Sciatic nerve (tissue), 2 donors: ENCODE data around the gene SMAP2. TPM values are rescaled to one million over a fixed set of nuclear protein-coding genes. Genes with fewer than 3 reads are reported as not detected.

ENCODE experiments used
- ATAC-seq: fragments of 200-7000 bp; cut with Tn5 transposase; one replicate; pipeline ENCODE4 v1.9.1; 2020; ENCODE audit warnings: mild to moderate bottlenecking, moderate library complexity
- DNase-seq: peaks from one replicate; pipeline ENCODE4 v3.0.0-alpha.2; 2020; ENCODE audit warnings: low spot score
- intact Hi-C: fragments of 100-400 bp; cut with DNase I; formaldehyde crosslinking; loops from one replicate; pipeline ENCODE4 v1.14.2; 2022
- total RNA-seq: library from RNA; stranded (reverse); fragmentation: NEBNext Ultra II Directional; extraction: Animal tissue kit (Norgen Biotek cat#: 25700); gene quantifications from one replicate; pipeline ENCODE4 v1.2.1, GENCODE V29; 2021
- donor health status: DM: no; HTN: no; CAD: no.
- donor health status: DM: no; HTN: no; CAD: no.

Gene SMAP2
- total RNA-seq, 1 donor from 2014 or later = 24.0 TPM

DNA sequence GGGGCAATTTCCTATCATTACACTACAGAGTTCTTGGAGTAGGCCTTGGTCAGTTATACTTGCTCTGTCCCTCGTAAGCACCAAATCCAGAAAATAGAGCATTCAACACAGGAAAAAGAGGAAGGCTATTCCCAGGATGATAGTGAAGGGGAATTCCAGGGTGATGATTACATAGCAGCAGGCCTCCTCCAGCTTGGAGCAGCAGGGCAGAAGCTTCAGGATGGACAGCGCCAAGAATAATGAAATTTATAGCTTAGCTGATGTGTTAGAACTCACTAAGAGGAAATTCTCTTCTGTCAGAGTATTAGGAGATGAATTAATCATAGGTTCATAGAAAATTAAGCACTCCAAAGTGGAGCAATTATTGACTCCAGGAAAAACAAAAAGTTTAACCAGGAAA, 10.8 kb upstream of the SMAP2 start:
- intact Hi-C loops = no loop called here
- ATAC-seq = no peak
- DNase-seq = no peak

DNA sequence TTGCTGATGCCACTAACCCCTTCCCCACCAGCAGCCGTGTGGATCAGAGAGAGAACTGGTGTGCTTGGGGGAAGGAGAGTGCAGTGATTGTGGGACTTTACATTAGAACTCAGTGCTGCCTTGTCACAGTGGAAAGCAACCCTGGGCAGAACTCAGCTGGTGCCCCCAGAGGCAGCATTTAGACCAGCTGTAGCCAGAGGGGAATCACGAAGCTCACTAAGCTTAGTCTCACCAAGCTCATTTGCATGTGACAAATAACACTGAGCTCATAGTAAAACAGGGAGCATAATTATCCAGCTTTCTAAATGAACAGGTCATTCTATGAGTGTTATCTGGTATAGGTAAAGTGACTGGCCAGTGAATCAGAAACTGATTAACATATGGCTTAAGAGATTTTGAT, 9.8 kb upstream of the SMAP2 start:
- ATAC-seq = no peak
- DNase-seq = no peak
- intact Hi-C loops = no loop called here

DNA sequence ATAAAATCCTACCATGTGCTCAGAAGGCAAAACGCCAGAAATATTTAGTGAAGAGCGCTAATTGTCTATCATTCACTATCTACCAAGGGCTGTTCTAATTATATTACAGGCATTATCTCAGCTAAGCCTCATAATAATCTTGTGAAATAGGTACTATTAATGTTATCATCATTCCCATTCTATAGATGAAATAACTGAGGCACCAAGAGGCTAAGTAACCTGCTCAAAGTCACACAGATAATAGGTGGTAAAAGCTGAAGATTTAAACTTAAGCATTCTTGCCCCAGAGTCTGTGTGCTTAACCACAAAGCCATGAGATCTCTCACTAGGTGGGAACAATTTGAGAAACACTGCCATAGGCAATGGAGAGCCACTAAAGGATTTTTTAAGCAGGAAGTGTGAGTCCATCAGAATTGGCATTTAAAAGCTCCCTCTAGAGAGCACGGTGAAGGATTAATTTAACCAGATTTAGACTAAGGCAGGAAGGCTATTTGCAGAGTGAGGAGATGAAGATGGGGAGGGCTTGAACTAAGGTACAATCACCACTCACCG, 1.7 kb upstream of the SMAP2 start:
- no peak for ATAC-seq
- intact Hi-C loops = no loop called here
- DNase-seq = no peak

DNA sequence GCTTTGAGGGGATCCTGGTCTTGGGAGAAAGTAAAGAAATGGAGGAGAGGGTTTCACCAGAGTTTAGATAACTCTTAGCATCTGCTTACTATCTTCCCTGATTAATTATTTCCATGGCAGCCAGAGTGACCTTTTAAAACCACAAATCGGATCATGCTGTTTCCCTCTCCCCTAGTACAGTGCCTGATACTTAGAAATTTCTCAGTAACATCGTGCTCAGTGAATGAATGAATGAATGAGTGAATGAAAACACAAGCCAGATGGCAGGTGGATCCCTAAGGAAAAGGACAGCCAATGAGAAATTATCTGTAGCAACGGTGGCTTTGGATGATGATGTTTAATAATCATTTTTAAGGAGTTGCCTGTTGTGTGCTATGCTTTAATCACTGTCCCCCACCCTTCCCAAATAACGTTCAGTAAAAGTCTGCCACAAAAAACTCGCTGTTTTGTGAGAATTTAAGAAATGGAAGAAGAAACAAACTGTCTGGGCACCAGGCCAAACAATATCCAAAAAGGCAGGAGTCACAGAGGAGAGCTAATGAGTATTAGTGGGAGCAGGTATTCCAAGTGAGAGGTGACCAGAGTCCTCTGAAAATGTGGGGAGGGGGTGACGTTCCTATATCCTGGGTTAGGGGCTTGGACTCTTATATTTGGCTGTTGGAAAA, 737 bp upstream of the SMAP2 start:
- DNase-seq = no peak
- intact Hi-C loops = no loop called here

DNA sequence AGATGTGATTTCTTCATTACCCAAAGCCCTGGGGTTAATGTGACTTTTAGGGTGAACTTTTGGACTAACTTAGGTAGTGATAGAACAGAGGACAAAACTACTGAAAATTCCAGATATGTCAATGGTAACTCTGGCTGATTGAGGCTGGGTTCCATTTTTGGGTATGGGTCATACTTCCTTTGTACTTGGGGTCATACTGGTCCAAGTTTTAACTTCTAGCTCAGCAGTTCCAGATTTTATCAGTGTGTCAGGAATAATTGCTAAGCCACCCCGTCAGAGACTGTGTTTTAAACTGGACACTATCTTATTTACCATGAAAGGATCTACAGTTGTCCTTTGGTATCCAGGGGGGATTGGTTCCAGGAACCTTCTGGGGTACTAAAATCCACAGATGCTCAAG, 4.0 kb downstream of the SMAP2 start:
- DNase-seq = no peak
- intact Hi-C loops = no loop called here
- ATAC-seq = no peak

More for the DNA sequence above, 737 bp upstream of the SMAP2 start:
- no peak for ATAC-seq

DNA sequence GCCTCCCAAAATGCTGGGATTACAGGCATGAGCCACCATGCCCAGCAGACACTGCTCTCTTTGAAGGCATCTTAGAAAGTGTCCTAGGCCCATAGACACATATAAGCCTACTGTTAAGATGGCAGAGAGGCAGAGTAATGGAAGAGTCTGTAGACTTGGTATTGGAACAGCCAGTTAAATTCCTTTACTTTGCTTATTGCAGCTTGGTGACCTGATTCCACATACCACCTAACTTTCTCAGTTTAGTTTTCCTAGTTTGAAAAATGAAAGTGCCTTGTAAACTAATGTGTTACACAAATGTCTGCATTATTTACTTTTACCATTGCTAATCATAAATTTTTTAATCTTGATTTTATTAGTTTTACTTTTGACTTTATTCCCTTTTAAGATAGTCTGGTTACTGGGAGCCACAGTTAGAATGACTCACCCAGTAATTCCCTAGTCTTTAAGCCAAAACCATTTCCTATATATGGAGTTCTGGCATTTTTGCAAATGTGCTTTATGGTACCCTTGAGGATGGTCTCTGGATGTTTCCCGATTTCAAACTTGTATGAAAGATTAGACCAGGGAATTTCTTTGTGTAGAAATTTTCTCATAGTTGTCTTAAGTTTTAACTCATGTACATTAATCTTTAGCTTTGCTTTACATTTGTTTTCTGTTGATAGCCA, 6.4 kb downstream of the SMAP2 start:
- intact Hi-C loops = no loop called here
- DNase-seq = no peak
- ATAC-seq = peak; percentile 50

DNA sequence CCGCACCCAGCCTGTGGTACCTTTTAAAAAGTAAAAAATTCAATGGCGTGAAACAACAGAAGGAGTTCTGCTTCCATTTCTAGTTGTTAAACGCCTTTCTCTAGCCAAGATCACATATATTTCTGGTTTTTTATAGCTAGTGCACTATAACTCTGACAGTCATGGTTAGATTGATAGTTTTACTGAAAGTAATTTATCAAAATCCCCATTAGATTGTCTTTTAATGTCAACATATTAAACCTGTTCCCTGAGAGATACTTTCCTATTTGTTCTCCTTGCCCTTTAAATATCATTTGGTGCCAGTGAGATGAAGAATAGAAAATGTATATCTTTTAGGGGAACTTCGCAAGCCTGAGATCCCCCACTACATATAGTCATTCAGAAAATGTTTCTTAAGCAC, 7.3 kb downstream of the SMAP2 start:
- no peak for DNase-seq
- ATAC-seq = no peak
- intact Hi-C loops = no loop called here

DNA sequence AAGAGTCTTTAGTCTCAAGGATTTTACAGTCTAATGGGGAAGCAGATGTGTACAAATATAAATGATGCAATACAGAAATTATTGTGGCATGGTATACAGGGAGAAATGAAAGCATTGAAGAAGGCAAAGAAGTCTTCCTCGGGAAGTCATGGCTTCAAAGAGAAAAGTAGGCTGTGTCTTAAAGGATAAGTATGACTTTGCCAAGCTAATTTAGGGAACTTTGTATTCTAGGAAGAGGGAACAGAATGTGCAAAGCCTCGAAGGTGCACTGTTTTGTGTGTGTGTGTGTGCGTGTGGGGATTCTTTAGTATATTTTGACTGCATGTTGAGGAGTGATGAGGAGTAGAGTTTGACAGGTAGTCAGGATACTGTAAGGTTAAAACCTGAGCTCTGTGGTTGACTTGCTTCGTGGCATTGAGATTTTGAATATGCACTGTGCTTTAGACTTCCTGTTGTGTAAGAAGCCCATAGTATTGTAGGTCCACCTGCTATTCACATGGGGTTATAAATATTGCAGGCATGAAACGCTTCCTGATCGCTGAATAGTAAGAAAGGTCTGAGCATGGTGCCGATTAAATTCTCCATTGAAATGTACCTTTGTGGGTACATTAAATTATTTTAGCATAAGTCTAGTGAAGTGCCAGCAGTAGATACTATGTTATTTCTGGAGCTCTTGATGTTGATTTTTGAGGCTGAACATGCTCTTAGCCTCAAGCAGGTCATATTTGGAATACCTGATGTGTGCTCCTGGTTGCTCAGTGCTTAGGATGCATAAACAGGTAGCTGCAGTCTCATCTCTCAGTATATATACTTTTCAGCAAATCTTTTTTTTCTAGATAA, 8.0 kb downstream of the SMAP2 start:
- ATAC-seq = no peak
- intact Hi-C loops = no loop called here
- no peak for DNase-seq

DNA sequence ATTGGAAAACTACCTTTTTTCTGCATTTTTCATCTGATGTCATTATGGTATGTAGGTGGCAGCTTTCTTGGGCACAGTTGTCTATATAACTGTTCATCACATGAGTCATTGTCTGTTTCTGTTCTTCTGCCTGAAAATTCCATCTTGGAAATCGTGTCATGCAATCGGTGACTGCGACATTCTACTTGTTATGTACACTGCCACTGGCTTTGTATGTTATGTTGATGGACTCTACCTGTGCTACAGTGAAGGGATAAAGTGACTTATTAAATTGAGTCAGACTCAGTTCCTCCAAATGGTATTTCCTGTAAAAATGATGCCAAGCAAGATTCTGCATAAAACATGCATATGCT, 8.6 kb downstream of the SMAP2 start:
- DNase-seq (no peak), ATAC-seq (no peak)
- intact Hi-C loops = no loop called here

DNA sequence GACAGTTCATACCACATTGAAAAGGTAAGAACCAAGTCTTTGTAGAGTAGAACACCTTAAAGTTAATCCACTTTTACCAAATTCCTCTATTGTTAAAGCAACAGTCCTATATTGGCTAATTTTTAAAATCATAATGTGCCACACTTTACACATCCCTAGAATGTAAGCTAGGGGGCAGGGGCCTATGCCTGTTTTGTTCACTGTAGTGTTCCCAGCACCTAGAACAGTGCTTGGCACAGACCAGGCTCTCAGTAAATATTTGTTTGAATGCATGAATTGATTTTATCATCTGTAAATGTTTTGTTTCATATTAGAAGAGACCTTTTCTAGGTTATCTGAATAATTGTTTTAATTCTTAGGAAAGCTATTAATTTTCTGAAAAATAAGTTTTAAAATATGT, 9.1 kb downstream of the SMAP2 start:
- DNase-seq (no peak), ATAC-seq (no peak)
- intact Hi-C loops = no loop called here

DNA sequence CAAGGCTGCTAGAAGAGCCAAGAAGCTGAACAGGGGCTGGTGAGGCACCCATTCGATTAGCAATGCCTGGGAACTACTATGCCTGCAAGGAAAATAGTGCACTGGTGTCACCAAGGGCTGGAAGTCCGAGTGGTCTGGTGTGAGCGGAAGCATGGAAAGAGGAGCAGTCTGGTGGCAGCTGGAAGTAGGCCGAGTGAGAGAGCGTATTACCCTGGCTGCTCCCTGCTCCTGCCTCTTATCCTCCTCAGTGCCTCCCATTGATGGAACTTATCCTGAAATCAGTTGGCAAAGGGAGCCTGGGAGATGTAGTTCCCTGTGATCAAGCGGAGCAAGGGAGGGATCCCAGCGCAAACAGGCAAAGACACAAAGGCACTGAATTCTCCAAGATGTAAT, 9.6 kb downstream of the SMAP2 start:
- no peak for DNase-seq
- no peak for ATAC-seq
- intact Hi-C loops = no loop called here

DNA sequence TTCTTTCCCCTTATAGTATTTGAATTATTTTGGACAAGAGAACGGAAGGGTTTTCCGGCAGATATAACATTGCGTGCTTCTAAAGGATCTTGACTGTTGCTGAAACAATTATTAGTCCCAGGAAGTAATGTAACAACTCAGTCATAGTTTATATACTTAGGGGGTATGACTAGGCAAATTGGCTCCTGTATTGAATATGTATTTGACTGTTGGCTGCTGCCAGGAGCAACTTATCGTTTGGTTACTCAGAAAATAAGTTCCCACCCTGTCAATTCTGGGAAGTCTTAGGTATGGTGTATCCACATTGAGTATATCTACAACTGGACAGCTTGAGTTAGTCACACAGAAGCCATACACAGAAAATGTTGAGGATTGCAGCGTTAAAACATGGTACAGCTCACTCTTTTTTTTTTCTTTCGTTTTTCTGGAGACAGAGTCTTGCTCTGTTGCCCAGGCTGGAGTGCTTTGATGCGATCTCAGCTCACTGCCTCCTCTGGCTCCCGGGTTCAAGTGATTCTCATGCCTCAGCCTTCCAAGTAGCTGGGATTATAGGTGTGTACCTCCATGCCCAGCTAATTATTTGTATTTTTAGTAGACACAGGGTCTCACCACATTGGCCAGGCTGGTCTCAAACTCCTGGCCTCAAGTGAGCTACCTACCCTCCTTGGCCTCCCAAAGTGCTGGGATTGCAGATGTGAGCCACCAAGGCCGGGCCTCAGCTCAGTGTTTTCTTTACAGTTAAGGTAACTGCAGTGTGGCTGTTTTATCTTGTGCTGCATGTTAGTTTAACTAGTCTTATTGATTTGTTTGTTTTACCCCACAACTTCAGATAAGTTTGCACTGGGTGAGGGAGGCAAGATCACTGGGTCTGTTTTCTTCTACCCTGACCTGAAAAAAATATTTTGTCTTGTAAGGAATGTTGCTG, 10.2 kb downstream of the SMAP2 start:
- intact Hi-C loops = no loop called here
- ATAC-seq (no peak), DNase-seq (no peak)

DNA sequence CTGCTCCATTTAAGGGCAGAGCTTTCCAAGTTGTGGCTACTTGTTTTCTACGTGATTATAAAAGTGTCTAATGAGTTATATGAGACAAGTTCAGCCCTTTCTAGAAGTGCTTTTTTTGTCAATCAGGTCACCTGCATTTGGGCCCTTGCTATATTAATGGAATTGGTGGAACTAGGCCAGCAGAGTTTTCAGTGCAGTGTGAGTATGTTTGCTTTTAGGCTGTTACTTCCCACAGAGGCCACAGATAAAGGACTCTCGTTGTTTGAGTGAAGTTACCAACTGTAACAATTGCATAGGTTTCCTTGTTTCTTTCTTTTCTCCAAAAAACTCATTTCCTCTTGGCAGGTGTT, 10.9 kb downstream of the SMAP2 start:
- ATAC-seq = no peak
- DNase-seq = no peak
- intact Hi-C loops = no loop called here

DNA sequence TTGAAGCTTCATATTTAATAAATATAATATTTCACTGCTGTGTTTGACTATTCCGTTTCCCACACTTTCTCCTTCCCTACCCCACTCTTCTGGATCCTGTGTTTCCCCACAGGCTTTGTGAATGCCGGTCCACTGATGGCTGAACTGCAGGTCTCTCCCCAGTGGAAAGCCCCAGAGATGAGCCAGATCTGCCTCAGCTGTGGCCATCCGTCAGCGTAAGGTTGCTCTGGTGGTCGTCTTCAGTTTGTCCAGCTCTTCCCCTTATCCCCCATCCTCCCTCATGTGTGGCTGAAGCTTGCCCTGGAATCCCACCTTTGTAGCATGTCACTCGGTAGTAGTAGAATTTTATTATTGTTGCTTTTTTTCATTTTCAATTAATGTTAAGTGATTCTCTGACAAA, 11.4 kb downstream of the SMAP2 start:
- intact Hi-C loops = no loop called here
- ATAC-seq (no peak), DNase-seq (no peak)

DNA sequence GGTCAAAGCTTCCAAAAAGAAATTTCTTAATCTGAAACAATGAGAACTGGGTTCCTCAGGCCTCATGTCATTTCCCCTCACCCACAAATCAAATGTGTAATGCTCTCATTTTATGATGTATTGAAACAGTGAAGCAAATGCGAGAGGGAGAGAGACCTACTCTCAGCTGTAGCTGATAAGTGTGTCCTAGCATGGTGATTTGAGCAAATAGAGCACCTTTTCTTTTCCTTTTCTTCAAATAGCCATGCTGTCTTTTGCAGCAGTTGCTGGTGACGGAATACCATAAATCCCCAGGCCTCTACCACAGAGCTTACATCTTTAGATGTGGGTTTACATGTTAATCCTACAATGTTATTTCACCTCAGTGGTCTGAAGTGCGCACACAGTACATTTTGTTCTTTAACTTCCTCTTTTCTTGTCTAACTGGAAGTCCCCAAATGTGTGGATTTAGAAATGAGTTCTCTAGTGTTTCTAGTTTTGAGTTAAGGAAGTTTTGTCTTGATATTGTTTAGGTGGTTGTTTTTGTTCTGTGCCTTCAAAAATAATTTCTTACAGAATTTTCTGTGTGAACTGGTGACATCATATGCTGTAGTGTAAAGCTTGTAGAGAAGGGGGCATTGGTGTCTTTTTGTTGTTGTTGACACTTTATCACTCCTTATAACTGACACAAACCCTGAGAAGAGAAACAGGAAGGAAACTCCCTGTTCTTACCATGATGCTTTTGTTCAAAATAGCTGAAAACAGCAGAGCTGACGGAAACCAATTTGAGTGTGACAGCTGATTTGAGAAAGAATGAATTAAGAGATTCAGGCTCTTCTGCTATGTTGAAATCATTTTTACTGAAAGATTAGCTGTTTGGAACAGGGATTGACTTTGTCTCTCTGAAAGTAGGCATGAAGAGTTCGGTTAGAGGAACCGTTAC, 12.2 kb downstream of the SMAP2 start:
- no peak for DNase-seq
- intact Hi-C loops = no loop called here
- ATAC-seq = peak; percentile 70

DNA sequence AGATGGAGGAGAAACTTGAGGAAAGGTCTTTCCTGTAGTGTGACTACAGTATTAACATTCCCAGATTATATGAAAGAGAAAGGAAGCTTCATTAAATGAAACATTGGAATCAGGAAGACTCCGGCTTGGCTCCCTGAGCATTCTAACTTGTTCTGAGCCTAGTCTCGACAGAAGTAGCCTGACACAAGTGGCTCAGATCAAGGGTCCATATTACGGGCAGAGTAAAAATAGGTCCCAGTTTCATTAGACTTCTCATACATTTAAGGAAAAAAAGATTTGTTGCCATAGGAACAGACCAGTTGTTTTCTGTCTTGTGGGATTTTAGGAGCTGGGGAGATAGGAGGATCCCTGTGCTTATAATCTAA, 12.8 kb downstream of the SMAP2 start:
- ATAC-seq (peak; percentile 3), DNase-seq (no peak)
- intact Hi-C loops = no loop called here

DNA sequence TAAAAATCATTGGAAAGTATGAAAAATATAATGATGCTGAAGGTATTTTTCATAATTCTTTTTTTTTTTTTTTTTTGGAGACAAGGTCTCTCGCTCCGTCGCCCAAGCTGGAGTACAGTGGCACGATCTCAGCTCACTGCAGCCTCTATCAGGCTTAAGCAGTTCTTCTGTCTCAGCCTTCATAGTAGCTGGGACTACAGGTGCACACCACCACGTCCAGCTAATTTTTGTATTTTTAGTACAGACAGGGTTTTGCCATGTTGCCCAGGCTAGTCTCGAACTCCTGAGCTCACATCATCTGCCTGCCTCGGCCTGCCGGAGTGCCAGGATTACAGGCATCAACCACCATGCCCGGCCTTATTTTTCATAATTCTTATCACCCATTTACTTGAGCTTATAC, 13.3 kb downstream of the SMAP2 start:
- ATAC-seq = no peak
- intact Hi-C loops = no loop called here
- no peak for DNase-seq
